LoVo (cell line): ENCODE measurements around the gene DCST1.

ENCODE experiments used
- DNase-seq: peaks from one replicate; pipeline ENCODE4 v3.0.0-alpha.2; 2016; ENCODE audit warnings: low spot score

DCST1 gene

DNA sequence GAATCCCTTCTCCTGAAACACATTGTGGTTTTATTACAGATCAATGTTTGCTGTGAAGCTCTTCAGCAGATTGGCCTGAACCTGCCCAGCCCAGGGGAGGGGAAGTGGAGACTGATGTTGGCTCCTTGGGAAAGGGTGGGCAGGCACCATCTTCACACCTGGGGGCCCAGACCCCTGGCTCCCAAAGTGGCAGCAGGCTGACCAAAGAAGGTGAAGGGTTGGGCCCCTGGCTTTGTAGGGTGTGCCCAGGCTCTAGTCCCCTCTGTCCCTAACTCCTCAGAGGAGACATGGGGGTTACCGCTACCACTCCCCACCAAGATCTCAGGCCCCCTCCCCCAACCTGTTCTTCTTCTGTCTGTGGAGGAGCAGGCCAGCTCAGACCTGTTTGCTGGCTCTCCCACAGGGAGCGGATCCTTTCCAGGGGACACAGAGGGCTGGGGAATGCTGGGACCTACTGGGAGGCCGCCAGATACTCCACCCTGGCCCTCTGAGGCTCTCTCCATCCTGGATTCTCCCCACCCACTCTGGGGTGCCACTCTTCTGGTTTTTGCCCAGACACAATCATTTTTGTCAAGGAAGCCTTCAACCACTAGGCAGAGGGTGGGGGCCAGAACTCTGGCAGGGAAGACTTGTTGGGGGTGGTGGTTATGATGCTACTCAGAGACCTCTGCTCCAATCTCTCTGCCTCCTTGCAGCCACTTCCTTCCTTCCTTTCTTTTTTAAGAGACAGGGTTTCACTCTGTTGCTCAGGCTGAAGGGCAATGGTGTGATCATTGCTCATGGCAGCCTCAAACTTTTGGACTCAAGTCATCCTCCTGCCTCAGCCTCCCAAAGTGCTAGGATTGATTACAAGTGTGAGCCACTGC, 40.0 kb downstream of the DCST1 start:
- no peak for DNase-seq

DNA sequence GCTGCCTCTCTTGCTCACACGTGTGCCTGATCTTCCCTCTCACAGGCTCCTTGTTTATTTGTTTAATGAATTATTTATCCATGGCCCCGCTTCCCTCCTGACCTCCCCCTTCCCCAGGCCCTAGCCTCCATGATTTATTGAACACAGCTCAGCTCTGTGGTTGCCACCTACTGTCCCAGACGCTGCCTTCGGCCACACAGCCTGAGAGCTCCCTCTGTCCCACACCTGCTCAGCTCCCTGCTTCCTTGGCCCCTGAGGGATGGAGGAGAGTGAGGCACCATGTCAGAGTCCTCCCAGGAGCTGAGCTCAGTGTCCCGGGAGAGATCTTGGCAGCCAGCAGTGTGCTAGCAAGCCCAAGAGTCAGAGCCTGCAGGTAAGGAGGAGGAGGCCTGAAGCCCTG, 41.9 kb downstream of the DCST1 start:
- DNase-seq, result no peak

DNA sequence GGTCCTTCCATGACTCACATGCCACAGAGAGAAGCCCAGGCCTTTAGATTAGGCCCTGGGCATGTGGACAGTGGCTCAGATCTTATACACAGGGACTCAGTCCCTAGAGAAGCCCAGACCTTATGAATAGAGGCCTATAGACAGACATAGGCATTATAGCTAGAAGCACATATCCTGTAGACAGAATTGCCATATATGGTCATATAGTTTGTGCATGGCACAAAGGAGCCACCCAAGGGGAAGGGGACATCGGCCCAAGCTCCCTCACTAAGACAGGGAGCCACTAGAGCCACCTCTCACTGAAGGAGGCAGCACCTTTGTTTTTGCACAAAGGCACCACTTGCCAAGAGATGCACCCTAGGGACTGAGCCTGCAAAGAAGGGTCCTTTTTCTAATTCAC, 42.7 kb downstream of the DCST1 start:
- no peak for DNase-seq

DNA sequence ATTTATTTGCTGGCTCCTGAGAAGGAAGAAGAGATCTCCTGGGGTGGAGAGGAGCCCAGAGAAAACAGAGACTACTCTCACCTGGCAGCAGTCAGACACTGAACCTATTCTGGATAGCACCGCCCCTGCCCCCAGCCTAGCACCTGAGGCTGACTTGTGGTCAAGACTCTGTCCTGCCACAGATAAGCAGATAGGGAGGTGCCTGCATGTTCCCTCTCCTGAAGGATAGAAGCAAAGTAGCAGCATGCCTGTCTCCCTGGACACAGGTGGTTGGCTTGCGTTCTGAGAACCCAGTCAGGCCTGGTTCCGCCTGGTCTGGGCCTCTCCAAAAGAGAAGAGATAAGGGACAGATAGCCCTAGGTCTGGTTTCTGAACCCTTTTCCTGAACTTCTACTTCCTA, 43.7 kb downstream of the DCST1 start:
- no peak for DNase-seq

DNA sequence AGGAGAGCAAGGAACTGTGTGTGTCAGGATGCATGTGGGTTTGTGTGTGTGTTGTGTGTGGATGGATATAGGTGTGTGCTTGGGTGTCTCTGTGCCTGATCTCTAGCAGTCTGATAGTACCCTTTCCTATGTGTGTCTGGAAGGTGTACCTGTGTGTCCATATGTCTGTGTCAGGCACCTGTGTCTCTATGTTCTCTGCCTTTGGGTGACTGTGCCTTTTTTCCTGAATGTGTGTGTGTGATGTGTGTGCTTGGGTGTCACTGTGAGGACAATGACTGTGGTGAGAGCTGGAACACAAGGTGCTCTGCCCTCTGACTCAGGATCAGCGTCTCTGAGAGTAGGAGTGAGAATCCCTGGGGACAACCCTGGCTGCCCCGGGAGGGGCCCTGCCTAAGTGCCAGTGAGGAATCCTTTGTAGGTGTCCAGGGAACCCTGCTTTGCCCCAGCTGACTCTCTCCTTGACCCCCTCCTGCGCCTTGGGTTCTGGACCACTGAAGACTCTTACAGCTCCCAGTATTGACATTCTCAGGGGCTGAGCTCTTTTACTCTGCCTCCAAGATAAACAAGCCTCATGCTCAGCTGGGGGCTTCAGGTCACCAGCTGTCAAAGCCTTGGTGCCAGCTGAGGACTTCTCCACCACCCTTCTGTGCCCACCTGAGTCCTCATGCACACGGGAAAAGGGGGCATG, 44.3 kb downstream of the DCST1 start:
- DNase-seq, result no peak

- peak; percentile 76 for DNase-seq
Observed at GRCh38 chr1:155078469-155079209, 45.0 kb downstream of the DCST1 start, which contains the start of gene EFNA3. EFNA3 (plus strand) TSS chr1:155078837; CDS start chr1:155078942, 105 bp downstream.

DNA sequence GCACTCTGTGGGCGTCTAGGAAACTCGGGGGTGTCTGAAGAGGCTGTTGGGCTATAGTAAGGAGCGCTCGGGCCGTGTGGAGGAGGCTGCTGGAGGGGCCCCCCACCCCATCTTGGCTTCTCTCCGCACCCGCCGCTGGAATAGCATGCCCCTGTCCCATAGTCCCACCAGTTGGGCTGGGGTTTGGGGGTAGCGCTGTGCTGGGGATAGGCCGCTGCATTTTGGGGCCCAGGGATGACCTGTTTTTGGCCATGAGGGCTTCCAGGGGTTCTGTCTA, 45.5 kb downstream of the DCST1 start:
- DNase-seq, result no peak

GRCh38 chr1:155079487-155080311, 46.1 kb downstream of the DCST1 start:
- no peak for DNase-seq

GRCh38 chr1:155080312-155081228, 46.9 kb downstream of the DCST1 start:
- no peak for DNase-seq

DNA sequence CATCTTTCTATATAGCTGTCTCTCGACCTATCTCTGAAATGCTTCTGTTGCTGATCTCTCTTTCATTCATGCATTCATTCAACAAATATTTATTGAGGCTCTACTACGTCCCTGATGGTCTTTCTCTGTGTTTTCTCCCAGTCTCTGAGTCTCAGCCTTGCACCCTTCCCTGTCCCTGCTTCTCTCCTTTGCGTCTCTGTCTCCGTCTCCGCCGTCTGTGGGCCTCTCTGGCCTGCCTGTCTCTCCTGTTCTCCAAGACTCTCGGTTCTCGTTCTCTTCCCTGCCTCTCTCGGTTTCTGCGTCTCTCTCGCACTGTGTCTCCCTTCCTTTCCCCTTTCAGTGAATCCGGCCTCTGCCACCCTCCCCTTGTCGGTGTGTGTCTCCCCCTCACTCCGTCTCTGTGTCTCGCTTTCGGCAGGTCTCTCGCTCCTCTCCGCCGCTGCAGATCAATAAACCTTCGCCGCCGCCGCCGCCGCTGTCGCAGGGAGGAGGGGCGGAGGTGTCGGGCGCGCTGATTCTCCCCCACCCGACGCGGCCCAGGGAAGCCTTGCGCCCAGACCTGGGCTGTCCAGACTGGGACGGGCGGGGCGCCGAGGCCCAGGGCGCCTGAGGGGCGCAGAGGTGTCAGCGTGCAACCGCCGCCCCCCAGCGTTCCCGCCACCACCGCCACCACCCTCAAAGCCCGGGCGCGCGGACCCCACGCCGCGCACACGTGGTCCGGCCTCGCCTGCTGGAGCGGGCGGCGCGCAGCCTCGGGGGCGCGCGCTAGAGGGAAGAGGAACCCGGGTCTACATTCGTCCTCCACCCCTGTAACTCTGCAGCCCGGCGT, 48.1 kb downstream of the DCST1 start:
- no peak for DNase-seq

DNA sequence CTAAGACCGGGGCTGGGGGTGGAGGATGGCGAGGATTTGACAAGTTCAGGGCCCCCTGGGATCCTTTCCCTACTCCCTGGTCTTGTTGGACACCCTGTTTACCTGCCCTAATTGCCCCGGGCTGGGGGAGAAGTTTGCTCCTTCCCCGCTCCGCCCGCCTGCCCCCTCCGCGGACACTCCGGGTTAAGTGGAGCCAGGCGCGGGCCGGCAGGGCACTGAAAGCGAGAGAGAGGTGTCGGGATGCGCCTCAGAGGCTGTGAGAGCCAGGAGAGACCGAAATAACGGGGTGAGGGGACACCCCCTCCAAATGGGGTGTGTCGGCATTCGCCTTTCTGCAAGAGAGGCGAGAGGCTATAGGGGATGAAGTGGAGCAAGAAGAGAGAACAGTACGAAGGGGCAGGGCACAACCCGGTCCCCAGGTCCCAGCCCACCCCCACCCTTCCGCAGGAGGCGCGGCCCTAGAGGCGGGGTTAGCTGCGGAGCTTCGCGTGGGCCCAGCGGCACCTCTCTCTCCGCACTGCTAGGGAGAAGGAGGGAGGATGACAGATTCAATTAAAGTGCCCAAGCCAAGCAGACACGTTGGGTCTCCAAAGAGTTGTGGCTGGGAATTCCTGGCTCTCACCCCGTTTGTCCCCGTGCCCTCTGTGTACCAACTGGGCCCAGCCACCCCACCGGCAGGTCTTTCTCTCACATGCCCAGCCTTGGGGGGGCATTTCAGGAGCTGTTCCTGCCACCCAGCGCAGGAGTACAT, 48.9 kb downstream of the DCST1 start:
- DNase-seq, result peak; percentile 45

DNA sequence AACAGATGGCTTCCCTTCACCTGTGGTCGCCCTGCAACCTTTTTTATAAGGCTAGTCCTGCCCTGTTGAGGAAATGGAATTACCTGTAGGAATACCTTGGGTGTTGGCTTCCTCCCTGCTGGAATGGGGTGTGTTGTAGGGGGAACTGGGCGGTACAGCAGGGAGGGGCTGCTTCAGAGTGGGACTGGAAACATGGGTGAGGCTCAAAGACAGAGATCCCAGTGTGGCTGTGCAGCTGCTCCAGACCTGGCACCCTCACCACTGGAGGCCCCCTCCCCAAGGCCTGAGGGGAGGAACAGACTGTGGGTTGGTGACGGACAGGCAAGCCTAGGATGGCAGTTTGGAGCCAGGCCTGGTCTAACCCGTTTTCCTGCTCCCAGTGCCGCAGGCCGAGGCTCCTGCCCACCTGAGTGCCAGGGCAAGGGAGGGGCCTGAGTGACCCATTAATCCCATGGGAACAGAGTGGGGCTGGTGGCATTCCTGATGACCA, 49.5 kb downstream of the DCST1 start:
- DNase-seq, result peak; percentile 77

- no peak for DNase-seq
Observed at GRCh38 chr1:155083865-155084721, 50.5 kb downstream of the DCST1 start.

GRCh38 chr1:155084722-155085503, 51.3 kb downstream of the DCST1 start:
- peak; percentile 91 for DNase-seq

GRCh38 chr1:155085504-155086127, 52.0 kb downstream of the DCST1 start:
- peak; percentile 80 for DNase-seq

- DNase-seq, result no peak
Observed at GRCh38 chr1:155086128-155086741, 52.6 kb downstream of the DCST1 start.
